GM18498 (cell line): ENCODE results near the gene MT2A.
"Not testable (repeated sequence)": the region's sequence is repeated elsewhere in the genome, so short reads cannot be mapped to it uniquely, and the experiment has no call there.

ENCODE experiments used
- ATAC-seq: cut with Tn5 transposase; IDR thresholded peaks from one replicate; pipeline ENCODE4 v1.9.1; 2021; ENCODE audit warnings: mild to moderate bottlenecking, moderate library complexity; ENCODE audit not compliant: unreplicated experiment

MT2A gene

GRCh38 chr16:56618138-56618537, 9.8 kb downstream of the MT2A start:
- ATAC-seq, result no peak

- no peak for ATAC-seq
Measured at GRCh38 chr16:56620339-56620897, 12.0 kb downstream of the MT2A start.

GRCh38 chr16:56621665-56622445, 13.5 kb downstream of the MT2A start:
- ATAC-seq, result not testable (repeated sequence)

GRCh38 chr16:56623184-56623583, 14.8 kb downstream of the MT2A start:
- ATAC-seq, result not testable (repeated sequence)

- ATAC-seq, result no peak
Measured at GRCh38 chr16:56623637-56624036, 15.3 kb downstream of the MT2A start.

GRCh38 chr16:56625140-56625942, 17.0 kb downstream of the MT2A start, which contains the start of gene MT1E:
TSS of gene MT1E (plus strand) at chr16:56625781. CDS start at chr16:56625852, 71 bp downstream.
- peak; percentile 65 for ATAC-seq

- no peak for ATAC-seq
Measured at GRCh38 chr16:56625943-56626654, 17.7 kb downstream of the MT2A start.

- ATAC-seq, result no peak
Measured at GRCh38 chr16:56626685-56627084, 18.3 kb downstream of the MT2A start.

- ATAC-seq, result no peak
Measured at GRCh38 chr16:56628486-56629350, 20.3 kb downstream of the MT2A start.

GRCh38 chr16:56629531-56629930, 21.1 kb downstream of the MT2A start:
- no peak for ATAC-seq

GRCh38 chr16:56630134-56630533, 21.8 kb downstream of the MT2A start:
- ATAC-seq, result peak; percentile 79

GRCh38 chr16:56631197-56631596, 22.8 kb downstream of the MT2A start:
- ATAC-seq, result no peak

GRCh38 chr16:56631832-56632155, 23.4 kb downstream of the MT2A start:
- no peak for ATAC-seq

- no peak for ATAC-seq
Measured at GRCh38 chr16:56632156-56632847, 23.9 kb downstream of the MT2A start, which contains the start of gene MT1M. TSS of gene MT1M (plus strand) at chr16:56632659. CDS start at chr16:56632732, 73 bp downstream.

GRCh38 chr16:56632848-56633365, 24.5 kb downstream of the MT2A start:
- no peak for ATAC-seq

- no peak for ATAC-seq
Measured at GRCh38 chr16:56633535-56633934, 25.2 kb downstream of the MT2A start.

- no peak for ATAC-seq
Measured at GRCh38 chr16:56634715-56635440, 26.5 kb downstream of the MT2A start.

GRCh38 chr16:56635441-56635967, 27.1 kb downstream of the MT2A start:
- no peak for ATAC-seq
